B cell (primary cell): Measurements from ENCODE around the gene TMEM119. TPM values are rescaled to one million over a fixed set of nuclear protein-coding genes. Genes with fewer than 3 reads are reported as not detected.

Experiments
- ATAC-seq: fragments of 200-7000 bp; cut with Tn5 transposase; one replicate; pipeline ENCODE4 v1.10.0; 2021; ENCODE audit warnings: low read depth, mild to moderate bottlenecking, moderate number of reproducible peaks, moderate library complexity
- CTCF ChIA-PET: fragments of 350-600 bp; sonication (Branson Sonifier 250); formaldehyde crosslinking; loops from one replicate; lab custom pipeline; 2021; ENCODE audit warnings: antibody characterized with exemption, inconsistent platforms; lab: Charles Lee
- POLR2A ChIA-PET: fragments of 350-600 bp; sonication (Branson Sonifier 250); formaldehyde crosslinking; loops from one replicate; lab custom pipeline; 2021; ENCODE audit warnings: antibody characterized with exemption; lab: Charles Lee
- DNase-seq: peaks from one replicate; pipeline ENCODE4 v3.0.0; 2013
- H2AFZ ChIP-seq: 2 replicates; pipeline ENCODE4 v1.6.1; 2012; ENCODE audit warnings: mild to moderate bottlenecking, low read depth, low read length; ENCODE audit not compliant: insufficient read depth, poor library complexity, severe bottlenecking
- H3K27ac ChIP-seq, 2 donors: 1 replicate in 1 of 2; 2 replicates in 1 of 2; pipeline ENCODE4 v1.5.1; 2012 to 2013; ENCODE audit warnings: low read length in 2 of 2, mild to moderate bottlenecking in 2 of 2, moderate library complexity in 1 of 2
- H3K27me3 ChIP-seq, 4 experiments: fragments of 200-600 bp in 1 of 4; sonication (generic) in 1 of 4; replicated peaks in 1 of 4; 1 replicate in 2 of 4; 2 replicates in 2 of 4; pipeline versions ENCODE4 v1.6.1 to v1.7.0; 2013 to 2016; ENCODE audit warnings: low read length in 3 of 4, mild to moderate bottlenecking in 2 of 4, mixed read lengths in 1 of 4, moderate library complexity in 1 of 4; ENCODE audit not compliant: insufficient read depth in 4 of 4, control insufficient read depth in 3 of 4; ENCODE audit errors: control extremely low read depth in 1 of 4
- H3K36me3 ChIP-seq, 2 experiments: replicated peaks in 1 of 2; 1 replicate in 1 of 2; 2 replicates in 1 of 2; pipeline versions ENCODE4 v1.6.1 to v1.7.1; 2013; ENCODE audit warnings: low read length in 1 of 2; ENCODE audit not compliant: insufficient read depth in 2 of 2, control insufficient read depth in 1 of 2; ENCODE audit errors: control extremely low read depth in 1 of 2, extremely low read depth in 1 of 2
- H3K4me1 ChIP-seq, 2 donors: fragments of 200-600 bp in 1 of 2; sonication (generic) in 1 of 2; 1 replicate in 1 of 2; 2 replicates in 1 of 2; pipeline versions ENCODE4 v1.5.1 to v1.6.1; 2013 to 2017; ENCODE audit warnings: low read length in 2 of 2; ENCODE audit not compliant: control insufficient read depth in 2 of 2, insufficient read depth in 2 of 2
- H3K4me2 ChIP-seq: replicated peaks from 2 replicates; pipeline ENCODE3; 2012; ENCODE audit warnings: mild to moderate bottlenecking, low read depth, low read length; ENCODE audit not compliant: poor library complexity, severe bottlenecking
- H3K4me3 ChIP-seq, 5 experiments: fragments of 200-600 bp in 1 of 5; sonication (generic) in 1 of 5; 1 replicate in 3 of 5; 2 replicates in 2 of 5; pipeline versions ENCODE4 v1.5.1 to v1.7.0; 2011 to 2016; ENCODE audit warnings: low read length in 4 of 5, mild to moderate bottlenecking in 4 of 5, low read depth in 2 of 5, control low read depth in 1 of 5, moderate library complexity in 1 of 5; ENCODE audit not compliant: insufficient read depth in 1 of 5; ENCODE audit errors: control extremely low read depth in 1 of 5, extremely low read depth in 1 of 5
- H3K79me2 ChIP-seq: fragments of 200-600 bp; sonication (generic); one replicate; pipeline ENCODE4 v1.6.0; 2016; ENCODE audit warnings: low read length; ENCODE audit not compliant: control insufficient read depth, insufficient read depth
- H3K9ac ChIP-seq: fragments of 200-600 bp; sonication (generic); 2 replicates; pipeline ENCODE4 v1.6.1; 2017; ENCODE audit warnings: mild to moderate bottlenecking, low read length, moderate library complexity
- H3K9me3 ChIP-seq, 3 donors: one replicate each; pipeline versions ENCODE4 v1.6.1 to v1.7.1; 2013; ENCODE audit warnings: low read length in 2 of 3; ENCODE audit not compliant: control insufficient read depth in 2 of 3, insufficient read depth in 1 of 3; ENCODE audit errors: control extremely low read depth in 1 of 3
- H4K20me1 ChIP-seq: 2 replicates; pipeline ENCODE4 v1.6.0; 2012; ENCODE audit warnings: mild to moderate bottlenecking, low read length; ENCODE audit not compliant: insufficient read depth, control insufficient read depth, poor library complexity, severe bottlenecking
- H3K27ac Mint-ChIP-seq: one replicate; pipeline ENCODE4 v1.8.0; 2021; ENCODE audit warnings: mixed read lengths
- H3K27me3 Mint-ChIP-seq: one replicate; pipeline ENCODE4 v1.8.0; 2021; ENCODE audit warnings: mixed read lengths
- H3K4me1 Mint-ChIP-seq: one replicate; pipeline ENCODE4 v1.8.0; 2021; ENCODE audit warnings: mixed read lengths
- H3K4me3 Mint-ChIP-seq: one replicate; pipeline ENCODE4 v1.8.0; 2021; ENCODE audit warnings: mixed read lengths
- H3K9me3 Mint-ChIP-seq: one replicate; pipeline ENCODE4 v1.8.0; 2022; ENCODE audit warnings: mixed read lengths; ENCODE audit not compliant: insufficient read depth
- CTCF ChIP-seq: fragments of 200-600 bp; IDR thresholded peaks from one replicate; pipeline ENCODE4 v1.8.0; 2022; ENCODE audit warnings: antibody characterized with exemption, mild to moderate bottlenecking
- EZH2 ChIP-seq: IDR thresholded peaks from 2 replicates; pipeline ENCODE4 v1.6.1; 2012; ENCODE audit warnings: borderline replicate concordance, low read depth, mild to moderate bottlenecking, moderate library complexity, low read length; ENCODE audit not compliant: insufficient read depth, poor library complexity, severe bottlenecking
- WGBS: methylation state at CpG from one replicate; pipeline ENCODE4 v1.1.5; 2013; ENCODE audit warnings: missing lambda C conversion rate; ENCODE audit not compliant: insufficient coverage; 5-methylcytosine and 5-hydroxymethylcytosine counted together
- intact Hi-C: fragments of 100-400 bp; cut with micrococcal nuclease; formaldehyde crosslinking; loops from one replicate; pipeline ENCODE4 v1.10.0; 2022
- polyA plus RNA-seq: library from polyadenylated mRNA; depleted of rRNA; stranded (reverse); fragments of >200 nt; gene quantifications from 2 replicates; pipeline ENCODE4 v1.2.3, GENCODE V29; 2012
- total RNA-seq, 2 donors: library from RNA; stranded (reverse); fragments of 120-200 nt in 1 of 2; gene quantifications; 1 replicate in 1 of 2; 2 replicates in 1 of 2; pipeline versions ENCODE4 v1.2.3 to v1.2.4, GENCODE V29; 2013 to 2022

The TMEM119 gene
- total and polyA plus RNA-seq, 2 donors (not counting 1 experiment from before 2014, with no cell fraction given): 0.25 TPM; not detected in 1

- H3K27me3 Mint-ChIP-seq: peaks cover 4% of the 10 kb centered on the region
- no peak for ATAC-seq
- intact Hi-C loops: no loop called here
Measured at GRCh38 chr12:108603743-108604142, 5.9 kb upstream of the TMEM119 start.

GRCh38 chr12:108602976-108603704 is 5.3 kb upstream of the TMEM119 start:
- TF ChIP-seq CTCF: no peak
- TF ChIP-seq EZH2: no peak
- H3K27me3 ChIP-seq: no peaks in the 10 kb centered on the region
- no peak for DNase-seq
- Mint-ChIP-seq H3K9me3 (no peaks in the 10 kb centered on the region), H3K27me3 (peaks cover 4% of the 10 kb centered on the region), H3K4me1 (no peaks in the 10 kb centered on the region), H3K4me3 (no peak overlapping the region), H3K27ac (no peak overlapping the region)
- H3K36me3 ChIP-seq: no peaks in the 10 kb centered on the region
- CTCF ChIA-PET: interaction anchor here (2.7 kb wide), 1 partner anchor 14 kb away, joined by 13 read pairs; no protein-coding TSS in a partner anchor
- H3K9me3 ChIP-seq: no peaks in the 10 kb centered on the region
- H2AFZ ChIP-seq: no peak overlapping the region
- no peak overlapping the region for H3K27ac ChIP-seq
- intact Hi-C loops: no loop called here
- H3K9ac ChIP-seq: no peak overlapping the region
- H3K4me3 ChIP-seq: no peak overlapping the region
- no peaks in the 10 kb centered on the region for H3K4me1 ChIP-seq
- H4K20me1 ChIP-seq: no peaks in the 10 kb centered on the region
- no peak overlapping the region for H3K4me2 ChIP-seq
- no peak for ATAC-seq
- 90% methylated on average over 11 of the region's 15 CpGs for WGBS
- POLR2A ChIA-PET: no interaction called here
- no peaks in the 10 kb centered on the region for H3K79me2 ChIP-seq

More at GRCh38 chr12:108603743-108604142, 5.9 kb upstream of the TMEM119 start:
- no peaks in the 10 kb centered on the region for H3K79me2 ChIP-seq
- Mint-ChIP-seq H3K27ac (peak overlapping the region; percentile 29), H3K4me1 (no peaks in the 10 kb centered on the region), H3K4me3 (no peak overlapping the region), H3K9me3 (no peaks in the 10 kb centered on the region)
- H4K20me1 ChIP-seq: no peaks in the 10 kb centered on the region
- TF ChIP-seq EZH2: no peak
- no peaks in the 10 kb centered on the region for H3K4me1 ChIP-seq
- no peak overlapping the region for H2AFZ ChIP-seq
- H3K27me3 ChIP-seq: peaks cover 0 to 4% (median under 1%) of the 10 kb centered on the region in 4 experiments
- ChIA-PET CTCF (interaction anchor here (2.7 kb wide), 1 partner anchor 13 kb away, joined by 13 read pairs; no protein-coding TSS in a partner anchor), POLR2A (no interaction called here)
- H3K4me3 ChIP-seq: no peak overlapping the region
- H3K4me2 ChIP-seq: no peak overlapping the region
- H3K27ac ChIP-seq: no peak overlapping the region
- no peaks in the 10 kb centered on the region for H3K36me3 ChIP-seq
- H3K9me3 ChIP-seq: no peaks in the 10 kb centered on the region
- DNase-seq: no peak
- 97% methylated on average over 4 of the region's 4 CpGs for WGBS
- H3K9ac ChIP-seq: no peak overlapping the region
